Brain pericyte (primary cell): ENCODE data around the gene THBD.
"Not testable (repeated sequence)": the region's sequence is repeated elsewhere in the genome, so short reads cannot be mapped to it uniquely, and the experiment has no call there.

ENCODE experiments used
- DNase-seq: peaks from one replicate; pipeline ENCODE4 v3.0.0-alpha.2; 2012; ENCODE audit warnings: low read depth, low spot score

THBD gene

DNA sequence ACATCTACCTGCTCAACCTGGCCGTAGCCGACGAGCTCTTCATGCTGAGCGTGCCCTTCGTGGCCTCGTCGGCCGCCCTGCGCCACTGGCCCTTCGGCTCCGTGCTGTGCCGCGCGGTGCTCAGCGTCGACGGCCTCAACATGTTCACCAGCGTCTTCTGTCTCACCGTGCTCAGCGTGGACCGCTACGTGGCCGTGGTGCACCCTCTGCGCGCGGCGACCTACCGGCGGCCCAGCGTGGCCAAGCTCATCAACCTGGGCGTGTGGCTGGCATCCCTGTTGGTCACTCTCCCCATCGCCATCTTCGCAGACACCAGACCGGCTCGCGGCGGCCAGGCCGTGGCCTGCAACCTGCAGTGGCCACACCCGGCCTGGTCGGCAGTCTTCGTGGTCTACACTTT, 13.7 kb downstream of the THBD start:
- DNase-seq, result no peak

DNA sequence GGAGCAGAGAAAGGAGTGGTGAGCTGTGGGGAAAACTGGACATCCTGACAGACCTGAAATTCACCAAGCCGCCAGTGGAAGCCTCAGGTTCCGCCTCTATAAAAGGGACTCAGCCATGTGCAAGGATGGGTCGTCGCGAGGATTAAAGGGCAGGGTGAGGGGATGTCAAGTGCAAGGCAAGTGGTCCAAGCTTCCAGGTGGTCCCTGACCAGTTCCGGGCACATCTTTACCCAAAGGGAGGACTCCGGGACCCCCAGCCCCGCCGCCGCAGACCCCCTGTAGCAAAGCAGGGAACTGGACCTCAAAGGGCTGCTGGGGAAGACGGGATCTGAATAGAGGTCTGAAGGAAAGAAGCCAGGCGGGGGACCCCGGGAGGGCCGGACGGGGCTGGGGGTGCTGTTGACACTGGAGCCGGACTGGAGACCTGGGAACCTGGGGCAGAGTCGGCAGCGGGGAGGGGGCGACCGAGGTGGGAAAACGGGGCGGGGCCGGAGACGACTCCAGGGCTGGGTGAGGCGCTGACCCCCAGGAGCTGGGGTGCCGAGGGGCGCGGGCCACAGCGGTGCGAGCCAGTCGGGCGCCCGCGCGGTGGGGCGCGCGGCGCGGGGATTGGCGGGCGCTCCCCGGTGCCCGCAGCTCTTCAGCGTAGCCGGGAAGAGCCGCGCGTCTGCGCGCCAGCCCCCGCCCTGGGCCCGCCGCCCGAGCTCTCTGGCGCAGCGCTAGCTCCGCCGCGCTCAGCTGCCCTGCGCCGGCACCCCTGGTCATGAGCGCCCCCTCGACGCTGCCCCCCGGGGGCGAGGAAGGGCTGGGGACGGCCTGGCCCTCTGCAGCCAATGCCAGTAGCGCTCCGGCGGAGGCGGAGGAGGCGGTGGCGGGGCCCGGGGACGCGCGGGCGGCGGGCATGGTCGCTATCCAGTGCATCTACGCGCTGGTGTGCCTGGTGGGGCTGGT, 14.5 kb downstream of the THBD start, which contains the start of gene SSTR4:
Gene SSTR4, plus strand, starts transcription at position 592 of the 951 bp plus-strand sequence. Its CDS starts 172 bp downstream, at position 764.
- DNase-seq, result no peak

DNA sequence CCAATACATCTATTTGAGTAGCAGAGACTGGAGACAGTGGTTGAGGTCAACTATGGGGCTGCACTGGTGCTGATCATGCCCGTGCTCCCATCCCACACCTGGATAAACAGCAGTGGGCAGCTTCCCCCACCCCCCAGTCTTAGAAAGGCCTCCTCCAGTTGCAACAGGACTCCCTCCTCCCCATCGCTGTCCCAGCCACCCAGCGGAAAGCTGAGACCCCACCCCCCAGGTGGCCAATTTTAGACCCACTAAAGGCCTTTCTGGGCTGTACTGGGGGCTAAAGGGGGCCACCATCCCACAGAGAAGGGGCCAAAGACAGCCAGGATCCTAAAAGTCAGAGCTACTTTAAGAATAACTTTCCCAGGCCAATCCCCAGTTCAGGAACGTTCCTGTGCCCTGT, 15.6 kb downstream of the THBD start:
- no peak for DNase-seq

DNA sequence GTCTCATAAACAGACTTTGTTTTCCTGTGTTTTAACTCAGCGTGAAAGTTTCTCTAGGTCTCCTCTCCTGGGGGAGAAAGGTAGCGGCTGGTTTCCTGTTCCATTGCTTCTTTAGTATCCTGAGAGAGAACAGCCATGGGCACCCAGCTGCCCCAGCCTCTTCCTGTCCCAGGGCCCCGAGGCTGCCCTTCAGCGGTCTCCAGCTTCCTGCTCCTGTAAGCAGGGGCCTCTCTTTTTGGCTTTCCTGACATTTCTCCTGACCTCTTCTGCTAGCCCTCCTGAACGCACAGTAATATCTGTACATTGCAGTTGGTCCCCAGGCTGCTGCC, 16.8 kb downstream of the THBD start:
- DNase-seq, result no peak

DNA sequence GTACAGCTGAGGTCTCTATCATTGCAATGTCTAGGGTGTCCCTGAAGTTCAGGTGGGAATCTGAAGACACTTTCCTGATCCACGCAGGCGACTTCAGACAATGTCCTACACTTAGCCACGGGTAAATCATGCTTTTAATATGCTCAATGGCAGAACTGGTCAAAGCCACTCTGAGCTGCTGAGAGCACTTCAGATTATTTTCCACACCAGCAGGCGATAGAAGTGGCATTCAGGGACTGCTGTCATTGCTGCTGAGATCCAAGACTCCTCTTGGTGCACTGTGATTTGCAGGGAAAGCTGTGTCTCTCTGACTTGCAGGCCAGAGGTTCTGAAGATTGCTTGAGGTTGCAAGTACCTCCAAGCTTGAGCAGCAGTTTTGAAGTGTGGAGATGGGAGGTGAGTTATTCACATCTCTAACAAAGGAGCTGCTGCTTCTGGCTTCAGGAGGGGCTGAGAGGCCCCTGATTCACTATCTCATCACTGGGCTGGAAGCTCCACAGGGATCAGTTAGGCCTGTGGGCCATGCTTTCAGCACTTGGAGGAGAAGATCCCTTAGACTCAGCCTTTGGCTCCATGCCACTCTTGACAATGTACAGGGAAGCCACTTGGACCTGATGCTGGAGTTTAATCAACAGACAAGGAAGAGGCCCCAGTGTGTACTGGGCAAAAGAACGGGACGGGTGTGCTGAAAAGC, 17.3 kb downstream of the THBD start:
- no peak for DNase-seq

DNA sequence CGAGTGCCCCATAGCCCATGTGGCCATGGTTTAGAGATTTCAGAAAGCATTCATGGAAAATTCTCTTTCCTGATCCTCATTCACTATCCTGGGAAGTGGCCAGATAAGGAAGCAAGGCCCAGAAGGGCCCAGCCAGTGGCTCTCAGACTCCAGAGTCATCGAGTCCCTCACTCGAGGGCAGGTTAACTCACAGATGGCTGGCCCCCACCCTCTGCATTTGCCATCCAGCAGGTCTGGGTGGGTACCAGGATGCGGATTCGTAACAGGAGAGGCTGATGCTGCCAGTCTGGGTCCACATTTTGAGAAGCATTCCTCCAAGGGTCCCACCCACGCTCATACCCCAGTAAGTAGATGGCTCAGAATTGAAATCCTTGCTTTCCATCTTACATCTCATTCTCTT, 18.1 kb downstream of the THBD start:
- DNase-seq, result no peak

DNA sequence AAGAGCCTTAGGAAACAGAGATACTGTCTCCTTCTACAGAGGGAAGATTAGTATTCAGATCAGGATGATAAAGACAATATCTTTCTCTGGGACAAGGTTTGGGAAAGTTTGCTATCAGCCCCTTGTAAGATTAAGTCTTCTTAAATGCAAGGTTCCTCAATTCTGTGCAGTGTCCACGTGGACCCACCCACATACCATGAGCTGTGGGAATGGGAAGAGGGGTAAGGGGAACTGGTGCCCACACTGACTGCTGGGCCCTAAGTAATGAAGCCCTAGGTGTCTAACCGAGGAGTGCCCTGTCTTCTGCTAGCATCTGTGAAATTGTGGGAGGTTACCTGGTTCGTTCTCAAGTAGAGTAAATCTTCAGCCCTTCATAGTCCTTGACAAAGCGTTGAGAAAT, 20.1 kb downstream of the THBD start:
- DNase-seq, result no peak

DNA sequence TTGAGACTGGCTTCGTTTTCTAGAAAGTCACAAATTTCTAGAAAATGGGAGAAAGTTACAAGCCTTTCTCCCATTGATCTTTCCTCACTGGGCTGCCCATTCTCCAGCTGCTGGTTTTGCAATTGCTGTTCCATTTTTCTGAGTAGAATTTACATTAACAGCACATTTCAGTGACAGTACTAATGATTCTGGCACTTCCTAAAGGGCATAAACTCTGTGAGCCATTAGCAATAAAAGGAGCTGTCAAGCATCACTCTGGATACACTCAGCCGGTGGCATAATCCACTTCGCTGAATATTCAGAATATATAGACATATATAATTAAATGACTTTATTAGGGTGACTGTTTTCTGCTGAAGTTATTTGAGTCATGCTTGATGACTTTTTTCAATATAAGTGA, 21.1 kb downstream of the THBD start:
- no peak for DNase-seq

DNA sequence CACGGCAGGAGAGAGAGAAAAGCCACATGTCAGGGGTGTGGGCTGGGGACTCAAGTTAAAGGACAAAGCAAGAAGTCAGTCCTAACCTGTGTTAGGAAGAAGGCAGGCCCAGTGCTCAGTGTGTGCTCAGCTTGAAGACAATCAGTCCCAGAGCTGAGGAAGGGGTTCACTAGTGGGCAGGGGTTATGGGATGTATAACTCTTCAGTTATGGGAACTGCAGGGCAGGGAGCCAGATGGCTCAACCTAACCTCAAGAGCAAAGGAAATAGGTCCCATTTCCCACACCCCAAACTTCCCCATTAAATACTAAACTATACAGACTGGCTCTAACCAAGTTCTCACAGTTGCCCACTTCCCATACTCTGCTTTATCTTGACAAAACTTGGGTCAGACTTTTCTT, 21.8 kb downstream of the THBD start:
- no peak for DNase-seq

DNA sequence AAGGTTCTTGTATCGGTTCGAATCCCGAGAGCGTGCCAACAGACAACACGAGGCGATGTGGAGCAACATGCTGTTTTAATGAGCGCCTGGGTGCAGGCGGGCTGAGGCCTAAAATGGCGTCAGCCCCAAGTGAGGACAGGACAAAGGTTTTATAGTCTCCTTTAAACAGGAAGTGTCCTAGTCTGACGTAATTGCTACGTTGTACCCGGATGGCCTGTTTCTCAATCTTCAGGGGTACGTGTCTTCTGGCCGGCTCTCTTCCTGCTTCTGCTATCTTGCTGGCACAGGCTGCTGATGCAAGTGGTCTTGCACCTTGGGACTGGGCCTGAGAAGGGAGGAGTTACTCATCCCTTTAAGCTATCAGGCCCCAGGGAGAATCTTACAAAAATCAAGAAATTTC, 24.0 kb downstream of the THBD start:
- not testable (repeated sequence) for DNase-seq

DNA sequence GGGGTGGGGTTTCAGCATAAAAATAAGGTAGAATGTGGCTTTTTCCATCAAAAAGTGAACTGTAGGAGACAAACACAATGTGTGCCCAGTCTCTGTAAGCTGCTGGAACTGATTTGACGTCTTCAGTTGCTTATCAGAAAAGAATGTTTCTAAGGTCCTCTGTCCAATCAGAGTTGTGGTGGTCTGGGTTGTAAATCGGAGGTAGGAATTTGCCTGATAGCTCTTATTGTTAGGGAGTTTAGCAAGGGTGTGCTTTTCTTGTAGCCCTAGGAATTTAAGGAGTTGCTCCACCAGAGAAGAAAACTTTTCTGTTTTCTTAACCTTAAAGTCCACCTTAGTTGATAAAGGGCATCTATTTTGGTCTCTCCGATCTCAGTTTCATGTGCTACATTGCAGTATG, 24.8 kb downstream of the THBD start:
- DNase-seq, result no peak

DNA sequence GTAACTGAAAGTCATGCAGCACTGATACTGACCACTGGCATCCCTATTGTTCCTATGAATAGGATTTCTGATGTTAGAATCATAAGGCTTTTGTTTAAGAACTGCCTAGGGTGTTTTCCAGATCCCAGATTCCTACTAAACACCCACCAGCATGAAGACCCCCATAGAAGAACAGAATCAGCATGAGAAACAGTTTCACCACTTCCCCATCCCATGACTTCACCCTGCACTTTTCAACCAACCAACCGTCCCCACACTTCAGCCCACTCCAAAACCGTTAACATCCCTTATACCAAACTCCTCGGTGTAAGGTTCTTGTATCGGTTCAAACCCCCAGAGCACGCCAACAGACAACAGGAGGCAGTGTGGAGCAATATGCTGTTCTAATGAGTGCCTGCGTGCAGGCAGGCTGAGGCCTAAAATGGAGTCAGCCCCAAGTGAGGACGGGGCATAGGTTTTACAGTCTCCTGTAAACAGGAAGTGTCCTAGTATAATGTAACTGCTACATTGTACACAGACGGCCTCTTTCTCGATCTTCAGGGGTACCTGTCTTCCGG, 25.8 kb downstream of the THBD start:
- no peak for DNase-seq

DNA sequence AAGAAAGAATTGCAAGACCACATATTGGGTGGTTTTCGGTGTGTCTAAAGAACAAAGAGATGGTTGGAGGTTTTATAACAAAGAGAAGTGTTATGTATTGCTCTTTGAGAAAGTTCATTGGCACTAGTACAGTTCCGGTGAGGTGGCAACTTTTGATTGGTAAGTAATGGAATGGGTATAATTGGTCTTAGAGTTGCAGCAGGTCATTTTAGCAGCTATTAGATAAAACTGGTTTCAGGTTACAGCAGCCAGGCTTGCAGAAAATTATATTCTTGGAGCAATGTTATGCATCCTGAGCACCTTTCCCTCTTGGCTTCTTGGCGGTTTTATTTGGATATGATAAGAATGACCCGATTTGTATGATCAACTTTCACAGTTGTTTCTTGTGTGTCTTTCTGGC, 26.6 kb downstream of the THBD start:
- no peak for DNase-seq

DNA sequence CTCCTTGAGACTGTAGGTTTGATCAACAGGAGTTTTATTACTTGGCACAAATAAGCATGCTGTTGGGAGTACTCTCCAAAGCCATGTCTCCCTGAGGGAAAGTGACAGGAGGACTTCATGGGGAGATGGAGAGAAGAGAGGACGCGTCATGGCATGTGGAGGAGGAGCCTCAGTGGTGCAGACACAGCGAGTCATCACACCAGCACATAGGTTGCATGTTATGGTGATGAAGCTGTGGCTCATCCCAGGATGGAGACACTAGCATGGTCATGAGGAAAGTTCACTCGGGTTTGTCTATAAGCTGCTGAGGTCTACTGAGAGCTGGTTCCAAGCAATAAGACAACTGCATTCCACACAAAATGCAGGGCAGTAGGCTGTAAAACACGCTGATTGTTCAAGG, 27.5 kb downstream of the THBD start:
- DNase-seq, result no peak

DNA sequence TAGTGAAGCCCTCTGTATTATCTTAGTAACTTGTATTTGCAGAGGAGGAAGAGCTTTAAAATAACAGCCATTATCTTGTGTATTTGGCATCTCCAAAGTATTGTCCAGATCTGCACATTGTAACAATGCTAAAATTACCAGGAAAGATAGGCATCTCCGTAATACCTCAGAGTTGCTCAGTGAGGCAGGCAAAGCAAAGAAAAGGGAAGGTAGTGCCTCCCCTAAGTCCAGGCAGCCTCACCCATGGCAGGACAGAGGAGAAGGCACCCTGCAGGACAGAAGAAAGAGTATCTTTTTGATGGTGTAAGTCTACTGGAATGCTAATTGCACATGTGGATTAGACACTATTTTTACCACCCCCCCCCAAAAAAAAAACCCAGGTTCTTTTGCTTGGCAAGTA, 27.9 kb downstream of the THBD start:
- no peak for DNase-seq

DNA sequence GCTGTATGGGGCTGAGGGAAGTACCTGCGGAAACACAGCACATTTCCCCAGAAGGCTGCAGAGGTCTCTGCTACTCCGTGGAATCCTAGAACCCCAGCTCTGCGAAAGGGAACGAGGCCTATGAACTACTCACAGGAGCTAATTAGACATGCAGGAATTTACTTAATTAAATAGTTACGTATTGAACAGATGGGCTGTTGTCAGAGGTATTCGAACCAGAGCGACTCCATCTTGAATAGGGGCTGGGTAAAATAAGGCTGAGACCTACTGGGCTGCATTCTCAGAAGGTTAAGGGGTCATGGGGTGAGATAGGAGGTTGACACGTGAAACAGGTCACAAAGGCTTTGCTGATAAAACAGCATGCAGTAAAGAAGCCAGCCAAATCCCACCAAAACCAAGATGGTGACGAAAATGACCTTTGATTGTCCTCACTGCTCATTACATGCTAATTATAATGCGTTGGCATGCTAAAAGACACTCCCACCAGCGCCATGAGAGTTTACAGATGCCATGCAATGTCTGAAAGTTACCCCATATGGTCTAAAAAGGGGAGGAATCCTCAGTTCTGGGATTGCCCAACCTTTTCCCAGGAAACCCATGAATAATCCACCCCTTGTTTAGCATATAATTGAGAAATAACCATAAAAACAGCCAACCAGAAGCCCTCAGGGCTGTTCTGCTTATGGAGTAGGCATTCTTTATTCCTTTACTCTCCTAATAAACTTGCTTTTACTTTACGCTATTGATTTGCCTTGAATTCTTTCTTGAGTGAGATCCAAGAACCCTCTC, 29.0 kb downstream of the THBD start:
- DNase-seq, result no peak

DNA sequence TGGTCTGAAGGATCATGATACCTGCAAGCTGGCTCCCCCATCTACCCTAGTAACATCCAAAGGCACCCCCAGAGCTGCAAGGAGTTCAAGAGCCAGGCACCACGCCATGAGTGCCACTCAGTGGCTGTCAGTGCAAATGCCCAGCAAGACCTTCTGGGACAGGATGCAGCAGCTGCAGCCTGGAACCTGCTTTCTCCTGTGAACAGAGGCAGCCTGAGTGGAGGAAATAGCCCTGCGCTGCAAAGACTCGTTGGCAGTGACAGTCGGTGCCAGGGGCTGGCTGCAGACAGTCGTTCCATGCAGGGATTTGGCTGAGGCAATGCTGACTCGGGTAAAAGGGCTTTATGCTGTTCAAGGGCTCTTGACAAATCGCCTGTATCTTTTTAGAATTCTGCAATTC, 30.1 kb downstream of the THBD start:
- no peak for DNase-seq

DNA sequence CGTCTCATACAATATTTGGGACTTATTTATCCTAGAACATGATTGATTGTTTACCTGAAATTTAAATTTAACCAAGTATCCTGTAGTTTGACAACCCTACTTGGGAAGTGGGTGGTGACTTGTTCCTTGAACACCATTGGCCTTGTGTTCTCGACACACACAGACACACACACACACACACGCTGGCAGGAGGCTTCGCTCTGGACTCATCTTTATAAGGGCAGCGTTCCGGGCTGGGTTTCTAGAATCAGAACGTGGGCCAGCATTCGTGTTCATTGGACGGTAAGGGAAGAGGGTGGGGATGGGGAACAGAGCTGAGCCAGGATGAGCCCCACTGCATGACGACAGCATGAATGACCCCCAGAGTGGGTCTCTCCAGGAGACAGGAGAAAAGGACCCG, 30.5 kb downstream of the THBD start:
- no peak for DNase-seq

DNA sequence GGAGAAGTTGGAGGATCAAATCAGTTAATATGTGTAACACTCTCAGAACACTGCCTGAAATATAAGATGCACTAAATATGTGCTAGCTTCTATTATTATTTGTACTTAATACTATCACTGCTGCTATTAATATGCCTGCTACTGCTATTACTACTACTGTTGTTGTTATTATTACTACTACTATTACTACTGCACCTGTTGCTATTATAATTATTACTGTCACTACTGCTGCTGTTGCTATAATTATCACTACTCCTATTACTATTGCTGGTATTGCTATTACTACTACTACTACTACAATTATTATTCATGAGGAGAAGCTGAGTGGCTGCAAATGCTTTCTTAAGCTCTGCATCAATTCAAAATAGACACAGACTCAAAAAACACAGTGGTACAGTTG, 31.0 kb downstream of the THBD start:
- no peak for DNase-seq

DNA sequence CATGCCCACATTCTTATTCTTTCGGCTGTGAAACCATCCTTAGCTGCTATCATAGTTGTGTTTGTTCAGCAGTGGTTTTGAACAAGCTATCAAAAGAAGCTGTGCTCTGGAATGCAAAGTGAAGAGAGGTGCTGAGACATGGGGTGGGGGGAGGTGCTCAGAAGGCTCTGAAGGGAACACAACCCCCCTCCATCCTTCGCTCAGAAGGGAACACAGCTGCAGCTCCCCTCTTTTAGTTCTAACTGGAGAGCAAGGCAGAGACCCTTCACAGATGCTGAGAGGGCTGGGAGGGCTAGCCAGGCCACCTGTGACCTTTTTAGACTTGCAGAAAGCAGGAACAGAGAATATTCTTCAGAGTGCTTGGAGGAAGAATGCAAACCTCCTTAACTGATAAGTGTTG, 32.0 kb downstream of the THBD start:
- DNase-seq, result no peak

DNA sequence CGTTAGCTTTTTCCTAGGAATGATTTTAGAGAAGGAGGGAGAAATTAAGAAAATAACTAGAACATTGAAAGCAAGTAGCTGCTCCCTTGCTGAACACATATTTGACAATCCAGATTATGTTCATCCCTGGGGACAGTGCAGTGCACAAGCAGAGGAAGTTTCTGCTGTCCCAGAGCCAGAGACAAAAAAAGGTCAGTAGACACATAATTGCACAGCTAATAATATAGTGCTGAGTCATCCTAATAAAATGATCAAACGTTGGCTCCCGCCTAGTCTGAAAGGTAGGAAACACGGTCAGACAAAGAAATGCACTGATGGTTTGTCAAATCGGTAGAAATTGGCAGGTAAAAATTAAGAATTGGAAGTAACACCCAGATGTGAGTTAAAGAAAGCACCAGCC, 36.0 kb downstream of the THBD start:
- no peak for DNase-seq
